Loucy (cell line): ENCODE measurements around the gene HS3ST4.

Source experiments
- H2AFZ ChIP-seq: fragments of 200-600 bp; sonication (generic); 2 replicates; pipeline ENCODE4 v1.6.0; 2016; ENCODE audit warnings: antibody characterized with exemption, mild to moderate bottlenecking, low read length, moderate library complexity
- H3F3A ChIP-seq: fragments of 200-600 bp; 2 replicates; pipeline ENCODE4 v1.6.0; 2016; ENCODE audit warnings: antibody characterized with exemption, low read depth, mild to moderate bottlenecking
- H3K27me3 ChIP-seq: fragments of 200-600 bp; sonication (generic); 2 replicates; pipeline ENCODE4 v1.6.1; 2014; ENCODE audit warnings: low read length, mild to moderate bottlenecking; ENCODE audit not compliant: insufficient read depth, poor library complexity, severe bottlenecking
- H3K36me3 ChIP-seq: fragments of 200-600 bp; sonication (generic); 2 replicates; pipeline ENCODE4 v1.6.1; 2016; ENCODE audit warnings: low read length; ENCODE audit not compliant: insufficient read depth
- H3K4me1 ChIP-seq: fragments of 200-600 bp; sonication (generic); 2 replicates; pipeline ENCODE4 v1.5.1; 2014; ENCODE audit warnings: low read length, mild to moderate bottlenecking; ENCODE audit not compliant: insufficient read depth, poor library complexity, severe bottlenecking
- H3K4me2 ChIP-seq: fragments of 200-600 bp; sonication (generic); 2 replicates; pipeline ENCODE4 v1.6.0; 2014; ENCODE audit warnings: antibody characterized with exemption, low read length, low read depth, mild to moderate bottlenecking; ENCODE audit not compliant: poor library complexity, severe bottlenecking
- H3K4me3 ChIP-seq: fragments of 200-600 bp; sonication (generic); 2 replicates; pipeline ENCODE4 v1.5.1; 2014; ENCODE audit warnings: low read length, mild to moderate bottlenecking, mixed read lengths; ENCODE audit not compliant: poor library complexity, severe bottlenecking
- H3K79me2 ChIP-seq: fragments of 200-600 bp; sonication (generic); 2 replicates; pipeline ENCODE4 v1.6.1; 2014; ENCODE audit warnings: low read length; ENCODE audit not compliant: insufficient read depth
- H3K9ac ChIP-seq: fragments of 200-600 bp; sonication (generic); 2 replicates; pipeline ENCODE4 v1.6.0; 2014; ENCODE audit warnings: mild to moderate bottlenecking, low read depth, low read length, moderate library complexity; ENCODE audit not compliant: poor library complexity, severe bottlenecking
- H3K9me2 ChIP-seq: fragments of 200-600 bp; sonication (generic); replicated peaks from 2 replicates; pipeline ENCODE4 v1.6.1; 2016; ENCODE audit warnings: low read depth, low read length, mixed read lengths
- H3K9me3 ChIP-seq: fragments of 200-600 bp; sonication (generic); 2 replicates; pipeline ENCODE4 v1.6.1; 2014; ENCODE audit warnings: mild to moderate bottlenecking, antibody characterized with exemption, low read length, low read depth; ENCODE audit not compliant: insufficient read depth
- H4K20me1 ChIP-seq: fragments of 200-600 bp; sonication (generic); 2 replicates; pipeline ENCODE4 v1.6.0; 2014; ENCODE audit warnings: antibody characterized with exemption, low read length, mild to moderate bottlenecking; ENCODE audit not compliant: insufficient read depth, poor library complexity, severe bottlenecking
- CTCF ChIP-seq: fragments of 200-600 bp; sonication (generic); conservative IDR thresholded peaks from 2 replicates; pipeline ENCODE4 v1.5.1; 2014; ENCODE audit warnings: mild to moderate bottlenecking, antibody characterized with exemption, low read length
- EZH2phosphoT487 ChIP-seq: fragments of 200-600 bp; IDR thresholded peaks from 2 replicates; pipeline ENCODE4 v1.6.1; 2018; ENCODE audit warnings: antibody characterized with exemption, mild to moderate bottlenecking, moderate library complexity, borderline replicate concordance

Gene HS3ST4

DNA sequence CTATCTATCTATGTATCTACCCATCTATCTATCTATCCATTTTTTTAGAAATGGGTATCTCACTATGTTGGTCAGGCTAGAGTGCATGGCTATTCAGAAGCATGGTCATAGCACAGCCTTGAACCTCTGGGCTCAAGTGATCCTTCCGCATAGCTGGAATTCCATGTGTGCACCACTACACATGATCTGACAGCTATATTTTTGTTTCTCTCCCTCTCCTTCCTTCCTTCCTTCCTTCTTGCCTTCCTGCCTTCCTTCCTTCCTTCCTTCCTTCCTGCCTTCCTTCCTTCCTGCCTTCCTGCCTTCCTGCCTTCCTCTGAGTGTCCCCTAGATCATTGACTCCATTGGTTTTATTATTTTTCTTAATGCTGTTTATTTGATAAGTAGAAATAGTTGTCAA lies 108.1 kb downstream of the HS3ST4 start:
- Histone ChIP-seq H4K20me1 (no peaks in the 10 kb centered on the region), H3K9me2 (no peaks in the 10 kb centered on the region), H3K9me3 (no peaks in the 10 kb centered on the region), H3K9ac (no peak overlapping the region), H3K27me3 (no peaks in the 10 kb centered on the region), H3F3A (no peaks in the 10 kb centered on the region), H3K4me3 (no peak overlapping the region), H2AFZ (no peak overlapping the region), H3K4me1 (no peaks in the 10 kb centered on the region), H3K79me2 (no peaks in the 10 kb centered on the region), H3K4me2 (no peak overlapping the region), H3K36me3 (no peaks in the 10 kb centered on the region)
- no peak for TF ChIP-seq CTCF
- TF ChIP-seq EZH2phosphoT487 = no peak

GRCh38 chr16:25812215-25812614 lies 120.5 kb downstream of the HS3ST4 start:
- H3K9me2 ChIP-seq = no peaks in the 10 kb centered on the region
- TF ChIP-seq CTCF = no peak
- TF ChIP-seq EZH2phosphoT487 = no peak
- no peak overlapping the region for H2AFZ ChIP-seq
- no peak overlapping the region for H3K9ac ChIP-seq
- H4K20me1 ChIP-seq = no peaks in the 10 kb centered on the region
- H3K27me3 ChIP-seq = no peaks in the 10 kb centered on the region
- H3K9me3 ChIP-seq = no peaks in the 10 kb centered on the region; the same call in 1 of the 2 replicates
- H3K79me2 ChIP-seq = no peaks in the 10 kb centered on the region
- H3K4me3 ChIP-seq = no peak overlapping the region
- H3F3A ChIP-seq = no peaks in the 10 kb centered on the region
- H3K4me2 ChIP-seq = no peak overlapping the region
- H3K36me3 ChIP-seq = no peaks in the 10 kb centered on the region
- no peaks in the 10 kb centered on the region for H3K4me1 ChIP-seq

DNA sequence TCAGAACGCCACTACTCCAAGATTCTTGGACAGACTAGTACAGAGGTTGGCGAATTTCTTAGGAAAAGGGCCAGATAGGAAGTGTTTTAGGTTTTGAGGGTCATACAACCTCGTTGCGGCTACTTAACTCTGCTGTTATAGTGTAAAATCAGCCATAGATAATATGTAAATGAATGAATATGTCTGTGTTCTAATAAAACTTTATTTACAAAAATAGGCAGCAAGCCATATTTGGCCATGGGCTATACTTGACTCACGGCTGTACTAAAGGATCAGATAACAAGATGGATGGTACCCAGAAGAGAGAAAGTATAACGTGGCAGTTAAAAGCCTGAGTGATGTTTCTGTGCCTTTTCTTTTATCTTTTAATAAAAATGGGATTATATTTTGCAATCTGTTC lies 125.5 kb downstream of the HS3ST4 start:
- H3K27me3 ChIP-seq = no peaks in the 10 kb centered on the region
- H3K4me2 ChIP-seq = no peak overlapping the region
- no peak overlapping the region for H2AFZ ChIP-seq
- no peaks in the 10 kb centered on the region for H3K79me2 ChIP-seq
- no peak overlapping the region for H3K9ac ChIP-seq
- H3F3A ChIP-seq = no peaks in the 10 kb centered on the region
- no peaks in the 10 kb centered on the region for H3K4me1 ChIP-seq
- no peaks in the 10 kb centered on the region for H3K9me2 ChIP-seq
- no peak overlapping the region for H3K4me3 ChIP-seq
- no peaks in the 10 kb centered on the region for H4K20me1 ChIP-seq
- H3K9me3 ChIP-seq = no peaks in the 10 kb centered on the region; the same call in 1 of the 2 replicates
- TF ChIP-seq EZH2phosphoT487 (no peak), CTCF (no peak)
- no peaks in the 10 kb centered on the region for H3K36me3 ChIP-seq
